ENCODE results near the gene MTRF1L. TPM values are rescaled to one million over a fixed set of nuclear protein-coding genes. Genes with fewer than 3 reads are reported as not detected.

Gene MTRF1L
- total RNA-seq, 1 experiment from 2014 or later, result 16.6 TPM

DNA sequence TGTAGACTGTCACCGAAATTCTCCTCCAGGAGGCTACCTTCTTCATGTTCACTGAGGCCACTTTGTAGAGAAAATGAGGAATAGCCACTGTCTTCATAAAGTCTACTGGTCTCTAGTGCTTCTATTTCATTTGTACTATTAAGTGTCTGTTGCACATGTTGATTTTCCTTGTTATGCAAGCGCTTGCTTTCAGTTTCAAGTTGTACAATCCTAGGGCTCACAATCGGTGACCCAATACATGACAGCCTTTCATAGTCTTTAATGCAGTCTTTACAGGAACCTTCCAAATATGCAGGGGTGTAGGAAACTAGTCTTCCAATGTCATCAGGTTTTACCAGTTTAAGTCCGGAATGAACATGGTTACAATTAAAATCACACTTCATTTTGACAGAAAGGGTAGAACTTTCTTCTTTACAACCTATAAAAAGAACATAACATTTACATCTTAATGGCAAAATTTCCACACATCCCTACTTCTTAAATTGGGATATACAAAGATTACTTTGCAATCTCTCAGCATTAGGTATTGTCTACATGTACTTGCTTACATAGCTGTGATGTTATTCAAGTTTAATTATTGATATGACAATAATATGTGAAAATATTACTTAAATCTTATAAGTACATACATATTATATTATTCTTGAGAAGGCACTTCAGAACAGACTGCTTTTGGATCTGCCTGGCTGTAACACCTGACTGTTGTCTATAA is 27.1 kb downstream of the MTRF1L start:
- no peak for DNase-seq (ENCODE audit: low spot score)
- ATAC-seq, result no peak
- peaks cover 43% of the 10 kb centered on the region for H3K4me1 Mint-ChIP-seq
- peak overlapping the region; percentile 74; the same call in 1 of the 2 replicates for H3K27ac Mint-ChIP-seq
- 0 out of 2 replicates have a peak overlapping the region, but pooled peaks have one; percentile 38 for H3K4me3 Mint-ChIP-seq
- ChIA-PET CTCF (no interaction called here), POLR2A (no interaction called here)
- H3K9me3 Mint-ChIP-seq, result no peaks in the 10 kb centered on the region
- TF ChIP-seq, protein P1, sequence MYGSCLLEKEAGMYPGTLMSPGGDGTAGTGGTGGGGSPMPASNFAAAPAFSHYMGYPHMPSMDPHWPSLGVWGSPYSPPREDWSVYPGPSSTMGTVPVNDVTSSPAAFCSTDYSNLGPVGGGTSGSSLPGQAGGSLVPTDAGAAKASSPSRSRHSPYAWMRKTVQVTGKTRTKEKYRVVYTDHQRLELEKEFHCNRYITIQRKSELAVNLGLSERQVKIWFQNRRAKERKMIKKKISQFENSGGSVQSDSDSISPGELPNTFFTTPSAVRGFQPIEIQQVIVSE (CRISPR knock-in tag; IDR thresholded peaks at IDR 0.05; ENCODE audit: borderline replicate concordance), result no peak
- TF ChIP-seq, protein P2, sequence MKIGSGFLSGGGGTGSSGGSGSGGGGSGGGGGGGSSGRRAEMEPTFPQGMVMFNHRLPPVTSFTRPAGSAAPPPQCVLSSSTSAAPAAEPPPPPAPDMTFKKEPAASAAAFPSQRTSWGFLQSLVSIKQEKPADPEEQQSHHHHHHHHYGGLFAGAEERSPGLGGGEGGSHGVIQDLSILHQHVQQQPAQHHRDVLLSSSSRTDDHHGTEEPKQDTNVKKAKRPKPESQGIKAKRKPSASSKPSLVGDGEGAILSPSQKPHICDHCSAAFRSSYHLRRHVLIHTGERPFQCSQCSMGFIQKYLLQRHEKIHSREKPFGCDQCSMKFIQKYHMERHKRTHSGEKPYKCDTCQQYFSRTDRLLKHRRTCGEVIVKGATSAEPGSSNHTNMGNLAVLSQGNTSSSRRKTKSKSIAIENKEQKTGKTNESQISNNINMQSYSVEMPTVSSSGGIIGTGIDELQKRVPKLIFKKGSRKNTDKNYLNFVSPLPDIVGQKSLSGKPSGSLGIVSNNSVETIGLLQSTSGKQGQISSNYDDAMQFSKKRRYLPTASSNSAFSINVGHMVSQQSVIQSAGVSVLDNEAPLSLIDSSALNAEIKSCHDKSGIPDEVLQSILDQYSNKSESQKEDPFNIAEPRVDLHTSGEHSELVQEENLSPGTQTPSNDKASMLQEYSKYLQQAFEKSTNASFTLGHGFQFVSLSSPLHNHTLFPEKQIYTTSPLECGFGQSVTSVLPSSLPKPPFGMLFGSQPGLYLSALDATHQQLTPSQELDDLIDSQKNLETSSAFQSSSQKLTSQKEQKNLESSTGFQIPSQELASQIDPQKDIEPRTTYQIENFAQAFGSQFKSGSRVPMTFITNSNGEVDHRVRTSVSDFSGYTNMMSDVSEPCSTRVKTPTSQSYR (CRISPR knock-in tag; IDR thresholded peaks at IDR 0.05), result no peak
- TF ChIP-seq CREB1 (CRISPR knock-in tag; IDR thresholded peaks at IDR 0.05) (no peak), SP1 (CRISPR knock-in tag; conservative IDR thresholded peaks at IDR 0.05) (no peak), HMGA2 (CRISPR knock-in tag; IDR thresholded peaks at IDR 0.05) (no peak)
- H3K36me3 Mint-ChIP-seq, result peaks cover 66% of the 10 kb centered on the region
- H3K27me3 Mint-ChIP-seq (ENCODE audit: low read depth), result no peaks in the 10 kb centered on the region

DNA sequence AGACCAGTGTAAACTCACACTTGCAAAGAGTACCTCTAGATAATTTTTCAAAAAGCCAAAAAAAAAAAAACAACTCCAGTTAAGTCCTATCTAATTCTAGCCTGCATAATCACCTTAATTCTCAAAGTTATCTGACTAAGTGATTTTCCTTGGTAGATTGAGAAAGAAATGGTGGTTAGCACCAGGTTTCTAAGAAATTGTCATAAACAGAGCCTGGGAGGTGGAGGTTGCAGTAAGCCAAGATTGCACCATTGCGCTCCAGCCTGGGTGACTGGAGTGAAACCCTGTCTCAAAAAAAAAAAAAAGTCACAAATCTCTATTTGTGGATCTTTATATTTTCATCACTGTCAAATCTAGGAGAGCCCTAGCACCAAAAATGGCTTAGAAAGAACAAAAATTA is 28.6 kb downstream of the MTRF1L start:
- Mint-ChIP-seq H3K27ac (peak overlapping the region; percentile 36; the same call in 1 of the 2 replicates), H3K4me1 (peaks cover 31% of the 10 kb centered on the region), H3K4me3 (no peak overlapping the region), H3K27me3 (ENCODE audit: low read depth) (no peaks in the 10 kb centered on the region), H3K36me3 (peaks cover 64% of the 10 kb centered on the region), H3K9me3 (no peaks in the 10 kb centered on the region)
- DNase-seq (ENCODE audit: low spot score) (no peak), ATAC-seq (no peak)
- TF ChIP-seq JAZF1 (CRISPR knock-in tag; IDR thresholded peaks at IDR 0.05) (no peak), SMAD4 (CRISPR knock-in tag; IDR thresholded peaks at IDR 0.05) (no peak)
- TF ChIP-seq, protein P3, sequence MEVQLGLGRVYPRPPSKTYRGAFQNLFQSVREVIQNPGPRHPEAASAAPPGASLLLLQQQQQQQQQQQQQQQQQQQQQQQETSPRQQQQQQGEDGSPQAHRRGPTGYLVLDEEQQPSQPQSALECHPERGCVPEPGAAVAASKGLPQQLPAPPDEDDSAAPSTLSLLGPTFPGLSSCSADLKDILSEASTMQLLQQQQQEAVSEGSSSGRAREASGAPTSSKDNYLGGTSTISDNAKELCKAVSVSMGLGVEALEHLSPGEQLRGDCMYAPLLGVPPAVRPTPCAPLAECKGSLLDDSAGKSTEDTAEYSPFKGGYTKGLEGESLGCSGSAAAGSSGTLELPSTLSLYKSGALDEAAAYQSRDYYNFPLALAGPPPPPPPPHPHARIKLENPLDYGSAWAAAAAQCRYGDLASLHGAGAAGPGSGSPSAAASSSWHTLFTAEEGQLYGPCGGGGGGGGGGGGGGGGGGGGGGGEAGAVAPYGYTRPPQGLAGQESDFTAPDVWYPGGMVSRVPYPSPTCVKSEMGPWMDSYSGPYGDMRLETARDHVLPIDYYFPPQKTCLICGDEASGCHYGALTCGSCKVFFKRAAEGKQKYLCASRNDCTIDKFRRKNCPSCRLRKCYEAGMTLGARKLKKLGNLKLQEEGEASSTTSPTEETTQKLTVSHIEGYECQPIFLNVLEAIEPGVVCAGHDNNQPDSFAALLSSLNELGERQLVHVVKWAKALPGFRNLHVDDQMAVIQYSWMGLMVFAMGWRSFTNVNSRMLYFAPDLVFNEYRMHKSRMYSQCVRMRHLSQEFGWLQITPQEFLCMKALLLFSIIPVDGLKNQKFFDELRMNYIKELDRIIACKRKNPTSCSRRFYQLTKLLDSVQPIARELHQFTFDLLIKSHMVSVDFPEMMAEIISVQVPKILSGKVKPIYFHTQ (CRISPR knock-in tag; IDR thresholded peaks at IDR 0.05), result no peak
- CTCF ChIA-PET, result no interaction called here
- POLR2A ChIA-PET, result no interaction called here

DNA sequence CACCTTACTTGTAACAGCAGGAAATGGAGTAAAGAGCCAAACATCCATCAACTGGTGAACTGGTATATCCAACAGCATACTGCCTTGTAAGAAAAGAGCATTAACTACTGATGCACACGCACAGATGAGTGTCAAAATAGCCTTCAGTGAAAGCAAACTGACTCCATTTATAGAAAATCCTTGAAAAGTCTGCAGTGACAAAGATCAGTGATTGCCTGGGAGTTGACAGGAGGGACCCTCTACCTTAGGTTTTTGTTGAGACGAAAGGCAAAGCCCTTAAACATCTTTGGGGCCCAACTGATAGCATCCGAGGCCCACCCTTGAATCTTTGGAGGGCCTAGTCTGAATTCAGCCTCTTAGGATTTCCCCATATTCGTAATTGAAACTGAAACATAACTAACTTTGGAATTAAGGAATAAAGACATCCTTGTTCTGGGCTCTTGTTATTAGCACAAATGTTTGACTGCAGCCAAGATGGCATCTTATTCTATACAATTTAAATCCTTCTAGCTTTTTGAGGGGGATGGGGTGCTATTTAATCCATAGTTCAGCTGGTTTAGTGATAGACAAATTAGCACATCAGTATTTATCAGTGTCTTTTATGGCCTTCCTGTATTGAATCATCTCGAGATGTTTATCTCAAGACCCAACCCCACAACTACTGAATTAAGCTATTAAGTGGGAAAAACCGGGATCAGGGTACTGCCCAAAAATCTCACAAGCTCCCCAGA is 32.7 kb downstream of the MTRF1L start:
- Mint-ChIP-seq H3K4me3 (no peak overlapping the region), H3K9me3 (peaks cover 7% of the 10 kb centered on the region; the same call in 1 of the 2 replicates), H3K4me1 (peaks cover under 1% of the 10 kb centered on the region), H3K36me3 (peaks cover 42% of the 10 kb centered on the region), H3K27ac (no peak overlapping the region; the same call in 1 of the 2 replicates), H3K27me3 (ENCODE audit: low read depth) (no peaks in the 10 kb centered on the region)
- DNase-seq (ENCODE audit: low spot score), result no peak
- no peak for ATAC-seq
- POLR2A ChIA-PET, result interaction anchor here (1.1 to 1.4 kb wide), 2 partner anchors 13 kb away, joined by 3 to 4 read pairs; partner anchors contain the start of gene FBXO5
- CTCF ChIA-PET, result interaction anchor here (1.1 to 1.8 kb wide), 2 partner anchors 16 to 22 kb away, joined by 3 to 5 read pairs; no protein-coding TSS in a partner anchor
- TF ChIP-seq, protein P4, sequence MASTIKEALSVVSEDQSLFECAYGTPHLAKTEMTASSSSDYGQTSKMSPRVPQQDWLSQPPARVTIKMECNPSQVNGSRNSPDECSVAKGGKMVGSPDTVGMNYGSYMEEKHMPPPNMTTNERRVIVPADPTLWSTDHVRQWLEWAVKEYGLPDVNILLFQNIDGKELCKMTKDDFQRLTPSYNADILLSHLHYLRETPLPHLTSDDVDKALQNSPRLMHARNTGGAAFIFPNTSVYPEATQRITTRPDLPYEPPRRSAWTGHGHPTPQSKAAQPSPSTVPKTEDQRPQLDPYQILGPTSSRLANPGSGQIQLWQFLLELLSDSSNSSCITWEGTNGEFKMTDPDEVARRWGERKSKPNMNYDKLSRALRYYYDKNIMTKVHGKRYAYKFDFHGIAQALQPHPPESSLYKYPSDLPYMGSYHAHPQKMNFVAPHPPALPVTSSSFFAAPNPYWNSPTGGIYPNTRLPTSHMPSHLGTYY (CRISPR knock-in tag; IDR thresholded peaks at IDR 0.05), result peak; percentile 66
- TF ChIP-seq, protein P5, sequence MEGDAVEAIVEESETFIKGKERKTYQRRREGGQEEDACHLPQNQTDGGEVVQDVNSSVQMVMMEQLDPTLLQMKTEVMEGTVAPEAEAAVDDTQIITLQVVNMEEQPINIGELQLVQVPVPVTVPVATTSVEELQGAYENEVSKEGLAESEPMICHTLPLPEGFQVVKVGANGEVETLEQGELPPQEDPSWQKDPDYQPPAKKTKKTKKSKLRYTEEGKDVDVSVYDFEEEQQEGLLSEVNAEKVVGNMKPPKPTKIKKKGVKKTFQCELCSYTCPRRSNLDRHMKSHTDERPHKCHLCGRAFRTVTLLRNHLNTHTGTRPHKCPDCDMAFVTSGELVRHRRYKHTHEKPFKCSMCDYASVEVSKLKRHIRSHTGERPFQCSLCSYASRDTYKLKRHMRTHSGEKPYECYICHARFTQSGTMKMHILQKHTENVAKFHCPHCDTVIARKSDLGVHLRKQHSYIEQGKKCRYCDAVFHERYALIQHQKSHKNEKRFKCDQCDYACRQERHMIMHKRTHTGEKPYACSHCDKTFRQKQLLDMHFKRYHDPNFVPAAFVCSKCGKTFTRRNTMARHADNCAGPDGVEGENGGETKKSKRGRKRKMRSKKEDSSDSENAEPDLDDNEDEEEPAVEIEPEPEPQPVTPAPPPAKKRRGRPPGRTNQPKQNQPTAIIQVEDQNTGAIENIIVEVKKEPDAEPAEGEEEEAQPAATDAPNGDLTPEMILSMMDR (IDR thresholded peaks at IDR 0.05), result no peak
- TF ChIP-seq, protein P6, sequence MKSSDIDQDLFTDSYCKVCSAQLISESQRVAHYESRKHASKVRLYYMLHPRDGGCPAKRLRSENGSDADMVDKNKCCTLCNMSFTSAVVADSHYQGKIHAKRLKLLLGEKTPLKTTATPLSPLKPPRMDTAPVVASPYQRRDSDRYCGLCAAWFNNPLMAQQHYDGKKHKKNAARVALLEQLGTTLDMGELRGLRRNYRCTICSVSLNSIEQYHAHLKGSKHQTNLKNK (CRISPR knock-in tag; IDR thresholded peaks at IDR 0.05), result no peak
- TF ChIP-seq, protein P7, sequence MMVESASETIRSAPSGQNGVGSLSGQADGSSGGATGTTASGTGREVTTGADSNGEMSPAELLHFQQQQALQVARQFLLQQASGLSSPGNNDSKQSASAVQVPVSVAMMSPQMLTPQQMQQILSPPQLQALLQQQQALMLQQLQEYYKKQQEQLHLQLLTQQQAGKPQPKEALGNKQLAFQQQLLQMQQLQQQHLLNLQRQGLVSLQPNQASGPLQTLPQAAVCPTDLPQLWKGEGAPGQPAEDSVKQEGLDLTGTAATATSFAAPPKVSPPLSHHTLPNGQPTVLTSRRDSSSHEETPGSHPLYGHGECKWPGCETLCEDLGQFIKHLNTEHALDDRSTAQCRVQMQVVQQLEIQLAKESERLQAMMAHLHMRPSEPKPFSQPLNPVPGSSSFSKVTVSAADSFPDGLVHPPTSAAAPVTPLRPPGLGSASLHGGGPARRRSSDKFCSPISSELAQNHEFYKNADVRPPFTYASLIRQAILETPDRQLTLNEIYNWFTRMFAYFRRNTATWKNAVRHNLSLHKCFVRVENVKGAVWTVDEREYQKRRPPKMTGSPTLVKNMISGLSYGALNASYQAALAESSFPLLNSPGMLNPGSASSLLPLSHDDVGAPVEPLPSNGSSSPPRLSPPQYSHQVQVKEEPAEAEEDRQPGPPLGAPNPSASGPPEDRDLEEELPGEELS (CRISPR knock-in tag; IDR thresholded peaks at IDR 0.05), result no peak
- TF ChIP-seq, protein P8, sequence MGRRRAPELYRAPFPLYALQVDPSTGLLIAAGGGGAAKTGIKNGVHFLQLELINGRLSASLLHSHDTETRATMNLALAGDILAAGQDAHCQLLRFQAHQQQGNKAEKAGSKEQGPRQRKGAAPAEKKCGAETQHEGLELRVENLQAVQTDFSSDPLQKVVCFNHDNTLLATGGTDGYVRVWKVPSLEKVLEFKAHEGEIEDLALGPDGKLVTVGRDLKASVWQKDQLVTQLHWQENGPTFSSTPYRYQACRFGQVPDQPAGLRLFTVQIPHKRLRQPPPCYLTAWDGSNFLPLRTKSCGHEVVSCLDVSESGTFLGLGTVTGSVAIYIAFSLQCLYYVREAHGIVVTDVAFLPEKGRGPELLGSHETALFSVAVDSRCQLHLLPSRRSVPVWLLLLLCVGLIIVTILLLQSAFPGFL (CRISPR knock-in tag; IDR thresholded peaks at IDR 0.05; ENCODE audit: borderline replicate concordance), result no peak
- TF ChIP-seq OVOL2 (CRISPR knock-in tag; IDR thresholded peaks at IDR 0.05; ENCODE audit: borderline replicate concordance), result no peak
